ENCODE results near the gene CMC4. TPM values are rescaled to one million over a fixed set of nuclear protein-coding genes. Genes with fewer than 3 reads are reported as not detected.

CMC4 gene
- total RNA-seq, 1 experiment from 2014 or later: 13.0 TPM

- DNase-seq (ENCODE audit: low read depth, low spot score) (no peak), ATAC-seq (peak; percentile 97)
- peak; percentile 56 to 79 for TF ChIP-seq REST (IDR thresholded peaks at IDR 0.05; ENCODE audit: insufficient read depth in 1 of 2, low read depth in 2 of 2, low read length in 1 of 2)
- TF ChIP-seq POLR2AphosphoS5 (IDR thresholded peaks at IDR 0.05; ENCODE audit: low read depth, low read length): no peak
- peak; percentile 87 for TF ChIP-seq CTCF (IDR thresholded peaks at IDR 0.05)
- no peak for TF ChIP-seq TCF7L2 (IDR thresholded peaks at IDR 0.05; ENCODE audit: low read depth, low read length)
- no peak for TF ChIP-seq SIN3A (IDR thresholded peaks at IDR 0.05; ENCODE audit: borderline replicate concordance, insufficient read depth, low read depth, low read length)
- in situ Hi-C loops (cut with HindIII; ENCODE audit: low pct_unique_long_range_greater_than_20kb, low sequenced_read_pairs) (no loop called here), intact Hi-C loops (cut with micrococcal nuclease; ENCODE audit: unreplicated experiment) (loop anchor here (2.0 kb wide), 2 partner anchors 70 to 138 kb away; no protein-coding TSS in a partner anchor)
- Histone ChIP-seq H3K9me3 (ENCODE audit: control insufficient read depth, insufficient read depth, low read depth, low read length) (no peaks in the 10 kb centered on the region), H3K4me1 (ENCODE audit: control insufficient read depth, insufficient read depth, low read length) (peaks cover 7% of the 10 kb centered on the region), H3K27ac (ENCODE audit: low read length) (0 out of 2 replicates have a peak overlapping the region, but pooled peaks have one; percentile 29), H3K27me3 (ENCODE audit: control insufficient read depth, insufficient read depth, low read length) (no peaks in the 10 kb centered on the region), H3K36me3 (ENCODE audit: control insufficient read depth, insufficient read depth, low read length) (peaks cover 5% of the 10 kb centered on the region; the same call in 1 of the 2 replicates), H3K4me3 (ENCODE audit: low read depth in 2 of 2, low read length in 2 of 2) (peak overlapping the region; percentile 15 to 49)
- BruUV-seq (replicated peaks): no TSS peak
- CTCF ChIA-PET: interaction anchor here (0.9 to 2.5 kb wide), 2 partner anchors 69 to 139 kb away, joined by 5 to 12 read pairs; no protein-coding TSS in a partner anchor
- POLR2A ChIA-PET: interaction anchor here (0.9 kb wide), 1 partner anchor 31 kb away, joined by 15 read pairs; the partner anchor contains the start of gene FUNDC2
Observed at GRCh38 chrX:155056877-155057792, 13.8 kb downstream of the CMC4 start.

- no peak for ATAC-seq
- CTCF ChIA-PET: interaction anchor here (0.9 to 2.5 kb wide), 2 partner anchors 68 to 138 kb away, joined by 5 to 12 read pairs; no protein-coding TSS in a partner anchor
- no peak for TF ChIP-seq POLR2AphosphoS5 (IDR thresholded peaks at IDR 0.05; ENCODE audit: low read depth, low read length)
- TF ChIP-seq SIN3A (IDR thresholded peaks at IDR 0.05; ENCODE audit: borderline replicate concordance, insufficient read depth, low read depth, low read length): no peak
- TF ChIP-seq CTCF (IDR thresholded peaks at IDR 0.05): no peak
- no peak for TF ChIP-seq REST (IDR thresholded peaks at IDR 0.05; ENCODE audit: insufficient read depth in 1 of 2, low read depth in 2 of 2, low read length in 1 of 2)
- TF ChIP-seq TCF7L2 (IDR thresholded peaks at IDR 0.05; ENCODE audit: low read depth, low read length): no peak
- in situ Hi-C loops (cut with HindIII; ENCODE audit: low pct_unique_long_range_greater_than_20kb, low sequenced_read_pairs): no loop called here
- Histone ChIP-seq H3K36me3 (ENCODE audit: control insufficient read depth, insufficient read depth, low read length) (peaks cover 5% of the 10 kb centered on the region; the same call in 1 of the 2 replicates), H3K4me1 (ENCODE audit: control insufficient read depth, insufficient read depth, low read length) (peaks cover 7% of the 10 kb centered on the region), H3K27ac (ENCODE audit: low read length) (no peak overlapping the region), H3K9me3 (ENCODE audit: control insufficient read depth, insufficient read depth, low read depth, low read length) (no peaks in the 10 kb centered on the region), H3K27me3 (ENCODE audit: control insufficient read depth, insufficient read depth, low read length) (no peaks in the 10 kb centered on the region), H3K4me3 (ENCODE audit: low read depth in 2 of 2, low read length in 2 of 2) (no peak overlapping the region)
- POLR2A ChIA-PET: interaction anchor here (0.9 kb wide), 1 partner anchor 30 kb away, joined by 15 read pairs; the partner anchor contains the start of gene FUNDC2
- intact Hi-C loops (cut with micrococcal nuclease; ENCODE audit: unreplicated experiment): loop anchor here (2.0 kb wide), 2 partner anchors 70 to 138 kb away; no protein-coding TSS in a partner anchor
- BruUV-seq (replicated peaks): no TSS peak
- no peak for DNase-seq (ENCODE audit: low read depth, low spot score)
Observed at GRCh38 chrX:155056471-155056870, 14.5 kb downstream of the CMC4 start.

Measured in Panc1 (cell line).